GM18520 (cell line): ENCODE results near the gene IST1.

Experiments
- ATAC-seq: cut with Tn5 transposase; IDR thresholded peaks from one replicate; pipeline ENCODE4 v1.9.1; 2021; ENCODE audit not compliant: unreplicated experiment

The IST1 gene

GRCh38 chr16:71916397-71916920 lies 21.1 kb downstream of the IST1 start:
- ATAC-seq, result no peak

- no peak for ATAC-seq
Measured at GRCh38 chr16:71917900-71918299, 22.6 kb downstream of the IST1 start.

- ATAC-seq, result no peak
Measured at GRCh38 chr16:71919035-71919434, 23.7 kb downstream of the IST1 start.

GRCh38 chr16:71920658-71921057 lies 25.3 kb downstream of the IST1 start:
- ATAC-seq, result no peak

- ATAC-seq, result no peak
Measured at GRCh38 chr16:71923941-71924690, 28.8 kb downstream of the IST1 start.

GRCh38 chr16:71924710-71925109 lies 29.4 kb downstream of the IST1 start:
- no peak for ATAC-seq

- no peak for ATAC-seq
Measured at GRCh38 chr16:71927383-71927782, 32.1 kb downstream of the IST1 start.

GRCh38 chr16:71927787-71928186 lies 32.5 kb downstream of the IST1 start:
- no peak for ATAC-seq

GRCh38 chr16:71929048-71929447 lies 33.7 kb downstream of the IST1 start:
- no peak for ATAC-seq

GRCh38 chr16:71930013-71930563 lies 34.8 kb downstream of the IST1 start:
- no peak for ATAC-seq

- no peak for ATAC-seq
Measured at GRCh38 chr16:71931001-71931400, 35.7 kb downstream of the IST1 start.

- ATAC-seq, result no peak
Measured at GRCh38 chr16:71931599-71931998, 36.3 kb downstream of the IST1 start.

- ATAC-seq, result no peak
Measured at GRCh38 chr16:71933017-71933416, 37.7 kb downstream of the IST1 start.

- no peak for ATAC-seq
Measured at GRCh38 chr16:71933913-71934695, 38.8 kb downstream of the IST1 start.

- ATAC-seq, result no peak
Measured at GRCh38 chr16:71937868-71938510, 42.7 kb downstream of the IST1 start.

- no peak for ATAC-seq
Measured at GRCh38 chr16:71943887-71944286, 48.6 kb downstream of the IST1 start.

GRCh38 chr16:71945616-71946015 lies 50.3 kb downstream of the IST1 start:
- no peak for ATAC-seq

- no peak for ATAC-seq
Measured at GRCh38 chr16:71952825-71953224, 57.5 kb downstream of the IST1 start.

- no peak for ATAC-seq
Measured at GRCh38 chr16:71954180-71954579, 58.8 kb downstream of the IST1 start.

GRCh38 chr16:71954699-71955195 lies 59.4 kb downstream of the IST1 start:
- ATAC-seq, result no peak

- ATAC-seq, result no peak
Measured at GRCh38 chr16:71956486-71956885, 61.2 kb downstream of the IST1 start.
